ENCODE data around the gene ENO2.

DNA sequence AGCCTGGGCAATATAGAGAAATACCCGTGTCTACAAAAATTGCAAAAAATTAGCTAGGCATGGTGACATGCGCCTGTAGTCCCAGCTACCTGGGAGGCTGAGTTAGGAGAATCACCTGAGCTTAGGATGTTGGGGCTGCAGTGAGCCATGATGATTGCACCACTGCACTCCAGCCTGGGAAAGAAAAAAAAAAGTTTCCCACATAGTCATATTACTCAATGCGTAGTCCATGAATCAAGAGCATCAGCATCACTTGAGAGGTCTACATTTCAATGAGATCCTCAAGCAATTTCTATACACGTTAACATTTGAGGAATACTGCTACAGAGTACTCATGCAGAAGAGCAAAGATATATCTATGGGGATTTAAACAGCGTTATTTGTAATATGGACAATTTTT, 15.0 kb upstream of the ENO2 start:
- TF ChIP-seq, protein P1, sequence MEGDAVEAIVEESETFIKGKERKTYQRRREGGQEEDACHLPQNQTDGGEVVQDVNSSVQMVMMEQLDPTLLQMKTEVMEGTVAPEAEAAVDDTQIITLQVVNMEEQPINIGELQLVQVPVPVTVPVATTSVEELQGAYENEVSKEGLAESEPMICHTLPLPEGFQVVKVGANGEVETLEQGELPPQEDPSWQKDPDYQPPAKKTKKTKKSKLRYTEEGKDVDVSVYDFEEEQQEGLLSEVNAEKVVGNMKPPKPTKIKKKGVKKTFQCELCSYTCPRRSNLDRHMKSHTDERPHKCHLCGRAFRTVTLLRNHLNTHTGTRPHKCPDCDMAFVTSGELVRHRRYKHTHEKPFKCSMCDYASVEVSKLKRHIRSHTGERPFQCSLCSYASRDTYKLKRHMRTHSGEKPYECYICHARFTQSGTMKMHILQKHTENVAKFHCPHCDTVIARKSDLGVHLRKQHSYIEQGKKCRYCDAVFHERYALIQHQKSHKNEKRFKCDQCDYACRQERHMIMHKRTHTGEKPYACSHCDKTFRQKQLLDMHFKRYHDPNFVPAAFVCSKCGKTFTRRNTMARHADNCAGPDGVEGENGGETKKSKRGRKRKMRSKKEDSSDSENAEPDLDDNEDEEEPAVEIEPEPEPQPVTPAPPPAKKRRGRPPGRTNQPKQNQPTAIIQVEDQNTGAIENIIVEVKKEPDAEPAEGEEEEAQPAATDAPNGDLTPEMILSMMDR (IDR thresholded peaks at IDR 0.05; ENCODE audit: low read depth, low read length) = no peak
- no peak for TF ChIP-seq EZH2phosphoT487 (IDR thresholded peaks at IDR 0.05; ENCODE audit: low read depth)

All from OCI-LY3 (cell line).